ENCODE measurements around the gene PRPF19.
A peak's percentile ranks its signal among the peaks of the same experiment; 100 is the strongest.

The PRPF19 gene

DNA sequence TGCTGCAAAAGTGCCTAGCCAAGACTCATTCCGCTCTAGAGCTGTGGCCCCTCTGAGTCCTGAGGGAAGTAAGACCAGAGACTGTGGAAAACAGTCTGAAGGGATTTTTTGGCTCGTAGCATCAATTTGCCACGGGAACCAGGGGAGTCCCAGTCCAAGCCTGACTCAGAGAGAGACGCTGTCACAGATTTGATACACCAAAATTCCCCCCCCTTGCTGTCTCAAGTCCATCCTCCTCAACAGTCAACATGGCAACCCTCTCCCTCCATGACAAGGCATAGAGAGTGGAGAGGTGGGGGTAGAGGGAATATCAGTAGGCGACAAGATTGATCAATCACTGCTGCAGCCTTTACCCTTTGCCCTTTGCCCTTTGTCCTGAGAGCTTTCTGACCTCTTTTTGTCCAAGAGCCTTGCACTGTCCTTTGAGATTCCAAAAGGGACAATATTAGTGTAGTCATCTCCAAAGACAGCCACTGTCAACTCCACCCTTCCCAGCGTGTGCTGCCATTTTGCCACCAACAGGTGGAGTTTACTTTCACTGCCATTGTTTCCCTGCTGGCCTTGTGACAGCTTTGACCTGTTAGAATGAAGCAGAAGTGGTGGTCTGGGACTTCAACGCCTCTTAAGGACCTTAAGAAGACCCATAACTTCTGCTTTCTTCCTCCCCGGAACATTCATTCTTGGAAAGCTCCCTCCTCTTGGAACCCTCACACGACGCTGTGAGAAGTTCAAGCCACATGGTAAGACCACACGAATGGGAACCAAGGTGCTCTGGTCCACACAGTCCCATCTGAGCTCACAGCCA lies 38.3 kb upstream of the PRPF19 start:
- no peak overlapping the region for H3K27ac ChIP-seq (ENCODE audit: insufficient read depth in 1 of 2, low read depth in 1 of 2, low read length in 2 of 2, poor library complexity in 1 of 2, severe bottlenecking in 2 of 2)
- no peaks in the 10 kb centered on the region for H3K36me3 ChIP-seq (ENCODE audit: control insufficient read depth in 4 of 4, insufficient read depth in 4 of 4, low read length in 3 of 4)
- CTCF ChIA-PET, result interaction anchor here (1.0 to 1.5 kb wide), 4 partner anchors 9 to 28 kb away, joined by 3 to 4 read pairs (median 3); no protein-coding TSS in a partner anchor
- DNase-seq, result peak in 2 of 3 donors; percentile 67 to 76
- no peak overlapping the region for H3K4me3 ChIP-seq (ENCODE audit: control insufficient read depth in 1 of 7, extremely low read depth in 1 of 7, insufficient read depth in 4 of 7, low read depth in 2 of 7, low read length in 6 of 7)
- 72% methylated on average over 7 of the region's 11 CpGs for WGBS (ENCODE audit: insufficient coverage)
- peaks cover 0 to 27% (median 10%) of the 10 kb centered on the region in 5 experiments for H3K27me3 ChIP-seq (replicated peaks in 2 of 5; ENCODE audit: control insufficient read depth in 4 of 5, insufficient read depth in 5 of 5, low read length in 4 of 5)
- POLR2A ChIA-PET, result no interaction called here
- H3K9me3 ChIP-seq (ENCODE audit: control extremely low read depth in 1 of 5, control insufficient read depth in 4 of 5, insufficient read depth in 2 of 5, low read depth in 1 of 5, low read length in 4 of 5), result peaks cover 0 to 2% (median 0%) of the 10 kb centered on the region in 5 experiments
- peaks cover 0 to 3% (median 0%) of the 10 kb centered on the region in 4 experiments for H3K4me1 ChIP-seq (ENCODE audit: control extremely low read depth in 1 of 4, control insufficient read depth in 4 of 4, insufficient read depth in 4 of 4, low read length in 3 of 4)

DNA sequence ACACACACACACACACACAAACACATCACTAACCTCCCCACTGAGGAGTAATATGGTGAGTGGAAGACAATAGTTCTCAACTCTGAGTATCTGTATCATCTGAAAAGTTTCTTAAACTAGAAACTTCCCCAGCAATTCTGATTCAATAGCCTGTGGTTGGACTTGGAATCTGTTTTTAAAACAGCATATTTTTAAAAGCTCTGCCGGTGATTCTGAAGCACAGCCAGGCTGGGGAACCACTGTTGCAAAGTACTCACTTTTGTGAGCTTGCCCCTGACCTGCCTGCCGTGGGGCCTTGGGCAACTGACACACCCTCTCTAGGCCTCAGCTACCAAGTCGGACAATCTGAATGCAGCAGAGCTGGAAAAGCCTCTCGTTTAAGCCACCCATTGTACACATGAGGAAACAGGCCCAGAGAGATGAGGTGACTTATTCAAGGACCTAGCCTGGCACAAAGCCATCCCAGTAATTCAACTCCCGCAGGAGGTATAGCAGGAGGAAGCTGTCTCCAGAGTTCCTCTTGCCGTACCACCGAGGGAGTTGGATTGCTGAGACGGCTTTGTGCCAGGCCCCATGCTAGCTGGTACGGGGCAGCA lies 36.7 kb upstream of the PRPF19 start:
- Histone ChIP-seq H3K27me3 (replicated peaks in 2 of 5; ENCODE audit: control insufficient read depth in 4 of 5, insufficient read depth in 5 of 5, low read length in 4 of 5) (peaks cover 0 to 15% (median 7%) of the 10 kb centered on the region in 5 experiments), H3K4me1 (ENCODE audit: control extremely low read depth in 1 of 4, control insufficient read depth in 4 of 4, insufficient read depth in 4 of 4, low read length in 3 of 4) (peaks cover 0 to 3% (median 0%) of the 10 kb centered on the region in 4 experiments), H3K36me3 (ENCODE audit: control insufficient read depth in 4 of 4, insufficient read depth in 4 of 4, low read length in 3 of 4) (no peaks in the 10 kb centered on the region), H3K9me3 (ENCODE audit: control extremely low read depth in 1 of 5, control insufficient read depth in 4 of 5, insufficient read depth in 2 of 5, low read depth in 1 of 5, low read length in 4 of 5) (peaks cover 0 to 2% (median 0%) of the 10 kb centered on the region in 5 experiments), H3K4me3 (ENCODE audit: control insufficient read depth in 1 of 7, extremely low read depth in 1 of 7, insufficient read depth in 4 of 7, low read depth in 2 of 7, low read length in 6 of 7) (no peak overlapping the region), H3K27ac (ENCODE audit: insufficient read depth in 1 of 2, low read depth in 1 of 2, low read length in 2 of 2, poor library complexity in 1 of 2, severe bottlenecking in 2 of 2) (no peak overlapping the region)
- CTCF ChIA-PET, result interaction anchor here (1.0 to 1.3 kb wide), 3 partner anchors 15 to 35 kb away, joined by 3 to 6 read pairs (median 4); no protein-coding TSS in a partner anchor
- 96% methylated on average over 7 of the region's 9 CpGs for WGBS (ENCODE audit: insufficient coverage)
- POLR2A ChIA-PET, result interaction anchor here (0.7 kb wide), 1 partner anchor 130 kb away, joined by 3 read pairs; no protein-coding TSS in a partner anchor
- DNase-seq, result no peak

DNA sequence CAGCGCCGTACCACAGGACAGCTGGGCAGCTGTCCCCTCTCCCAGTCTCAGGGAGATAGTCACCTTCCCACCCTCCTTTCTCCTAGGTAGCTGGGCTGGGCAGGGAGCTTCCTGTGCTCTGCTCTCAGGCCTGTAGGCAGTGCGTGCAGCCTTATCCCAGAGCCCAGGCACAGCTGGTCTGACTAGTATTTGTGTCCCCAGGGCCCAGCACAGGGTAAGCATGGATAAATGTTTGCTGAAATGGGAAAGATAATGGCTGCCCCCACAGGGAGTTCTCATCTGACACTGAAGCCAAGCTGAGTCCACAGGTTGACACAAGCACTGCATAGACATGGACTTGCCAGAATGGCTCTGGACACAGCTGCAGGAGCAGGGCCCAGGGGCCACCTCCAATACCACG lies 35.8 kb upstream of the PRPF19 start:
- peaks cover 0 to 2% (median 0%) of the 10 kb centered on the region in 5 experiments for H3K9me3 ChIP-seq (ENCODE audit: control extremely low read depth in 1 of 5, control insufficient read depth in 4 of 5, insufficient read depth in 2 of 5, low read depth in 1 of 5, low read length in 4 of 5)
- DNase-seq, result no peak
- H3K4me3 ChIP-seq (ENCODE audit: control insufficient read depth in 1 of 7, extremely low read depth in 1 of 7, insufficient read depth in 4 of 7, low read depth in 2 of 7, low read length in 6 of 7), result no peak overlapping the region
- WGBS (ENCODE audit: insufficient coverage), result 95% methylated on average over 3 of the region's 4 CpGs
- ChIA-PET POLR2A (no interaction called here), CTCF (interaction anchor here (1.0 to 1.6 kb wide), 5 partner anchors 12 to 111 kb away, joined by 3 to 6 read pairs (median 4); no protein-coding TSS in a partner anchor)
- H3K4me1 ChIP-seq (ENCODE audit: control extremely low read depth in 1 of 4, control insufficient read depth in 4 of 4, insufficient read depth in 4 of 4, low read length in 3 of 4), result peaks cover 0 to 3% (median 0%) of the 10 kb centered on the region in 4 experiments
- H3K36me3 ChIP-seq (ENCODE audit: control insufficient read depth in 4 of 4, insufficient read depth in 4 of 4, low read length in 3 of 4), result no peaks in the 10 kb centered on the region
- no peak overlapping the region for H3K27ac ChIP-seq (ENCODE audit: insufficient read depth in 1 of 2, low read depth in 1 of 2, low read length in 2 of 2, poor library complexity in 1 of 2, severe bottlenecking in 2 of 2)
- H3K27me3 ChIP-seq (replicated peaks in 2 of 5; ENCODE audit: control insufficient read depth in 4 of 5, insufficient read depth in 5 of 5, low read length in 4 of 5), result peaks cover 0 to 15% (median 5%) of the 10 kb centered on the region in 5 experiments

GRCh38 chr11:60941371-60942119 lies 35.2 kb upstream of the PRPF19 start:
- Histone ChIP-seq H3K4me3 (ENCODE audit: control insufficient read depth in 1 of 7, extremely low read depth in 1 of 7, insufficient read depth in 4 of 7, low read depth in 2 of 7, low read length in 6 of 7) (no peak overlapping the region), H3K4me1 (ENCODE audit: control extremely low read depth in 1 of 4, control insufficient read depth in 4 of 4, insufficient read depth in 4 of 4, low read length in 3 of 4) (peaks cover 0 to 3% (median 0%) of the 10 kb centered on the region in 4 experiments), H3K27me3 (replicated peaks in 2 of 5; ENCODE audit: control insufficient read depth in 4 of 5, insufficient read depth in 5 of 5, low read length in 4 of 5) (peaks cover 0 to 10% (median 5%) of the 10 kb centered on the region in 5 experiments), H3K36me3 (ENCODE audit: control insufficient read depth in 4 of 4, insufficient read depth in 4 of 4, low read length in 3 of 4) (no peaks in the 10 kb centered on the region), H3K27ac (ENCODE audit: insufficient read depth in 1 of 2, low read depth in 1 of 2, low read length in 2 of 2, poor library complexity in 1 of 2, severe bottlenecking in 2 of 2) (no peak overlapping the region), H3K9me3 (ENCODE audit: control extremely low read depth in 1 of 5, control insufficient read depth in 4 of 5, insufficient read depth in 2 of 5, low read depth in 1 of 5, low read length in 4 of 5) (peaks cover 0 to 2% (median 0%) of the 10 kb centered on the region in 5 experiments)
- DNase-seq, result no peak
- CTCF ChIA-PET, result interaction anchor here (1.2 to 2.1 kb wide), 5 partner anchors 8 to 111 kb away, joined by 3 to 6 read pairs (median 5); no protein-coding TSS in a partner anchor
- POLR2A ChIA-PET, result no interaction called here
- WGBS (ENCODE audit: insufficient coverage), result 94% methylated on average over 4 of the region's 6 CpGs

- no peak overlapping the region for H3K4me3 ChIP-seq (ENCODE audit: control insufficient read depth in 1 of 7, extremely low read depth in 1 of 7, insufficient read depth in 4 of 7, low read depth in 2 of 7, low read length in 6 of 7)
- H3K4me1 ChIP-seq (ENCODE audit: control extremely low read depth in 1 of 4, control insufficient read depth in 4 of 4, insufficient read depth in 4 of 4, low read length in 3 of 4), result no peaks in the 10 kb centered on the region
- DNase-seq, result no peak
- H3K36me3 ChIP-seq (ENCODE audit: control insufficient read depth in 4 of 4, insufficient read depth in 4 of 4, low read length in 3 of 4), result no peaks in the 10 kb centered on the region
- peaks cover 0 to 11% (median 5%) of the 10 kb centered on the region in 5 experiments for H3K27me3 ChIP-seq (replicated peaks in 2 of 5; ENCODE audit: control insufficient read depth in 4 of 5, insufficient read depth in 5 of 5, low read length in 4 of 5)
- ChIA-PET CTCF (interaction anchor here (0.9 to 2.1 kb wide), 5 partner anchors 10 to 74 kb away, joined by 3 to 12 read pairs (median 4); no protein-coding TSS in a partner anchor), POLR2A (no interaction called here)
- H3K9me3 ChIP-seq (ENCODE audit: control extremely low read depth in 1 of 5, control insufficient read depth in 4 of 5, insufficient read depth in 2 of 5, low read depth in 1 of 5, low read length in 4 of 5), result peaks cover 0 to 2% (median 0%) of the 10 kb centered on the region in 5 experiments
- 100% methylated on average over 1 of the region's 2 CpGs for WGBS (ENCODE audit: insufficient coverage)
- no peak overlapping the region for H3K27ac ChIP-seq (ENCODE audit: insufficient read depth in 1 of 2, low read depth in 1 of 2, low read length in 2 of 2, poor library complexity in 1 of 2, severe bottlenecking in 2 of 2)
Observed at GRCh38 chr11:60939855-60940254, 33.5 kb upstream of the PRPF19 start.

DNA sequence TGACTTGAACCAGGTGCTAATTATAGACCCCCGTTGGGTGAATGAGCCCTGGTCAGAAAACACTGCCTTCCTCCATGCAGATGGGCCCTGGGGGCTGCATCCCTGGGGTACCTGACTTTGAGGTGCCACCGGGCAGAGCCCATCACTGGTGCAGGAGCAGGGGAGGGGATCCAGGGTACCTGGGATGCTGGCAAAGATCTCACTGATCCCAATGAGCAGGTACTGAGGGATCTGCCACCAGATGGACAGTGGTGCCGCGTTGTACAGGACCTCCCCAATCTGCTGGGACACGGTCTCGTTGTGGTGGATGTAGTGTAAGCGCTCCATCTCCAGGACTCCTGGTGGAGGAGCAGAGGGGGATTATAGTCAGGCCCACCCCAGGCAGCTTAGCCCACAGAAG lies 32.9 kb upstream of the PRPF19 start:
- Histone ChIP-seq H3K4me1 (ENCODE audit: control extremely low read depth in 1 of 4, control insufficient read depth in 4 of 4, insufficient read depth in 4 of 4, low read length in 3 of 4) (no peaks in the 10 kb centered on the region), H3K27ac (ENCODE audit: insufficient read depth in 1 of 2, low read depth in 1 of 2, low read length in 2 of 2, poor library complexity in 1 of 2, severe bottlenecking in 2 of 2) (no peak overlapping the region), H3K36me3 (ENCODE audit: control insufficient read depth in 4 of 4, insufficient read depth in 4 of 4, low read length in 3 of 4) (no peaks in the 10 kb centered on the region), H3K9me3 (ENCODE audit: control extremely low read depth in 1 of 5, control insufficient read depth in 4 of 5, insufficient read depth in 2 of 5, low read depth in 1 of 5, low read length in 4 of 5) (peaks cover 0 to 2% (median 0%) of the 10 kb centered on the region in 5 experiments), H3K27me3 (replicated peaks in 2 of 5; ENCODE audit: control insufficient read depth in 4 of 5, insufficient read depth in 5 of 5, low read length in 4 of 5) (peaks cover 0 to 11% (median 2%) of the 10 kb centered on the region in 5 experiments), H3K4me3 (ENCODE audit: control insufficient read depth in 1 of 7, extremely low read depth in 1 of 7, insufficient read depth in 4 of 7, low read depth in 2 of 7, low read length in 6 of 7) (no peak overlapping the region)
- ChIA-PET CTCF (interaction anchor here (2.1 kb wide), 1 partner anchor 10 kb away, joined by 6 read pairs; no protein-coding TSS in a partner anchor), POLR2A (no interaction called here)
- DNase-seq, result no peak
- WGBS (ENCODE audit: insufficient coverage), result 96% methylated on average over 5 of the region's 7 CpGs

Measured in common myeloid progenitor, CD34-positive (primary cell).